NB4 (cell line): Measurements from ENCODE around the gene CHST8.

Source experiments
- DNase-seq: peaks from one replicate; pipeline ENCODE4 v3.0.0; 2010; ENCODE audit warnings: low read depth
- H3K4me3 ChIP-seq: one replicate; pipeline ENCODE4 v1.5.1; 2011; ENCODE audit warnings: mild to moderate bottlenecking, low read depth, low read length, moderate library complexity
- MYC ChIP-seq: IDR thresholded peaks from 2 replicates; pipeline ENCODE4 v1.6.1; 2011; ENCODE audit warnings: low read depth, low read length
- POLR2A ChIP-seq: IDR thresholded peaks from 2 replicates; pipeline ENCODE4 v1.6.1; 2011; ENCODE audit warnings: mild to moderate bottlenecking; ENCODE audit not compliant: insufficient read length; ENCODE audit errors: extremely low read depth
- TF ChIP-seq, protein P1 (sequence below): IDR thresholded peaks from 2 replicates; pipeline ENCODE4 v1.6.1; 2011; ENCODE audit warnings: low read depth, low read length
- TF ChIP-seq, protein P2 (sequence below): IDR thresholded peaks from one replicate; pipeline ENCODE4 v1.5.1; 2012; ENCODE audit warnings: low read depth, low read length

The CHST8 gene

DNA sequence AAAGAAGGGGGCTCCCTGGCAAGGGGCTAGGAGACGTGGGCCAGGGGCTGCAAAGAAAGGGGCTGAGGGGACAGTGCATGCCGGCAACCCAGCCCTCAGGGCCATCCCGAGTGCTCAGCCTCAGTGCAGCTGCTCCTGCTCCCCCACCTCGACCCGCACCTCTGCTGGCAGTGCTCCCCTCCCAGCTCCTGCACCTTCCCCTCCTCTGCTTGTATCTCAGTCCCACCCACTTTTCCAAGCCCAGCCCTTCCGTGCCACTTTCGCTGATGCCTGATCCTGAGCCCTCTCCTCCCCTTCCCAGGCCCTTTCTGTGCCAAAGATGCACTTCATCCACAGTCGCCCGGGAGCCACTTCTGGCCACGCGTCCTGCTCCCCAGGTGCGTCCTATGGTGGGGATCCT lies 105.0 kb downstream of the CHST8 start:
- H3K4me3 ChIP-seq, result no peak overlapping the region
- TF ChIP-seq MYC (no peak), POLR2A (no peak)
- TF ChIP-seq, protein P1, sequence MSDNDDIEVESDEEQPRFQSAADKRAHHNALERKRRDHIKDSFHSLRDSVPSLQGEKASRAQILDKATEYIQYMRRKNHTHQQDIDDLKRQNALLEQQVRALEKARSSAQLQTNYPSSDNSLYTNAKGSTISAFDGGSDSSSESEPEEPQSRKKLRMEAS, result no peak
- TF ChIP-seq, protein P2, sequence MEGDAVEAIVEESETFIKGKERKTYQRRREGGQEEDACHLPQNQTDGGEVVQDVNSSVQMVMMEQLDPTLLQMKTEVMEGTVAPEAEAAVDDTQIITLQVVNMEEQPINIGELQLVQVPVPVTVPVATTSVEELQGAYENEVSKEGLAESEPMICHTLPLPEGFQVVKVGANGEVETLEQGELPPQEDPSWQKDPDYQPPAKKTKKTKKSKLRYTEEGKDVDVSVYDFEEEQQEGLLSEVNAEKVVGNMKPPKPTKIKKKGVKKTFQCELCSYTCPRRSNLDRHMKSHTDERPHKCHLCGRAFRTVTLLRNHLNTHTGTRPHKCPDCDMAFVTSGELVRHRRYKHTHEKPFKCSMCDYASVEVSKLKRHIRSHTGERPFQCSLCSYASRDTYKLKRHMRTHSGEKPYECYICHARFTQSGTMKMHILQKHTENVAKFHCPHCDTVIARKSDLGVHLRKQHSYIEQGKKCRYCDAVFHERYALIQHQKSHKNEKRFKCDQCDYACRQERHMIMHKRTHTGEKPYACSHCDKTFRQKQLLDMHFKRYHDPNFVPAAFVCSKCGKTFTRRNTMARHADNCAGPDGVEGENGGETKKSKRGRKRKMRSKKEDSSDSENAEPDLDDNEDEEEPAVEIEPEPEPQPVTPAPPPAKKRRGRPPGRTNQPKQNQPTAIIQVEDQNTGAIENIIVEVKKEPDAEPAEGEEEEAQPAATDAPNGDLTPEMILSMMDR, result no peak
- no peak for DNase-seq

DNA sequence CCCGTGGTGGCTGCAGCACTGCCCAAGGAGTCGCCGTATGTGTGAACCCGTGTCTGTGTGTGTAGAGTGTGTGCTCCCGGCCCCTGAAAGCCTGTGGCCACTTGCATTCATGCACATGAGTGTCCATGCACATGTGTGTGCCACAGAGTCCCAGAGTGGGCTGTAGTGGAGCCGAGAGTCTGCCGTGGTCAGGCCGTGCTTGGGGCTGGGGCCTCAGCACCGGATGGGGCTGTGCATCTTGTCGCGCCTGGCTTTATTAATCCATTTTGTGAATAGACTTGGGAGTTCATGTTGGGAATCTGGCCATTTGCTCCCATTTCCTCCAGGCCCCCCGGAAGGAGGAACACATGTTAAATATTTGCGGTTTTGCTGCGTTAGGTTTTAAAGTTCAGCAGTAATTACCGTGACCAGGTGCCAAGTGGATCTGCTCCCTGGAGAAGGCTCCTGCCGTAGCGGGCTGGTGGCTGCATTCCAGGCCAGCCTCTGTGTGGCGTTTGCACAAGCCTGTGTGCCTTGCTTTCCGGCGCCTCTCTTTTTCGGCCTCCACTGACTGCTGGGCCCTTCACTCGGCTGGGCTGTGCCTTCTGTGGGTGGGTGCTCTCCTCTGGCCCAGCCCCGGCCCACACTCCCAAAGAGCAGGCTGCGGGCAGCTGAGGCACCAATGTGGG lies 105.7 kb downstream of the CHST8 start:
- TF ChIP-seq POLR2A, result no peak
- H3K4me3 ChIP-seq, result no peak overlapping the region
- DNase-seq, result no peak

DNA sequence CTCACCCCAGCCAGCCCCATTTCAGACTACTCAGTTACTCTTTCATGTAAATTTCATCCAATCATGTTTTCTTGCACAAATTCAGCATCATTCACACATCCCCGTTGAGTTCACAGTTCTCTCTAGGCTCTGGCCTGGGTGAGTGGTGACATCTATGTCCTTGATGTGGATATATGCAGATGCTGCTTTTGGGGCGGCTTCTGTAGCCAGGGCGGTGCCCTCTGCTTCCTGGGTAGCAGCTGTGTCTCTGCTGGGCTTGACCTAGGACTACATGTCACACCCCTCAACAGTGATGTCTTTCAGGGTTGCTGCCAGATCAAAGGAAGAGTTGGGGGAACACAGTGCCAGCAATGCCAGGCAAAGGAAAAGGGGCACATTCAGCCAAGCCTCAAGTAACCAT lies 106.4 kb downstream of the CHST8 start:
- H3K4me3 ChIP-seq, result no peak overlapping the region
- TF ChIP-seq POLR2A (no peak), MYC (no peak)
- TF ChIP-seq, protein P1, result no peak
- TF ChIP-seq, protein P2, result no peak
- DNase-seq, result no peak

- H3K4me3 ChIP-seq, result no peak overlapping the region
- TF ChIP-seq POLR2A (no peak), MYC (no peak)
- TF ChIP-seq, protein P1, result no peak
- TF ChIP-seq, protein P2, result no peak
- no peak for DNase-seq
Observed at GRCh38 chr19:33730858-33731607, 109.3 kb downstream of the CHST8 start.

DNA sequence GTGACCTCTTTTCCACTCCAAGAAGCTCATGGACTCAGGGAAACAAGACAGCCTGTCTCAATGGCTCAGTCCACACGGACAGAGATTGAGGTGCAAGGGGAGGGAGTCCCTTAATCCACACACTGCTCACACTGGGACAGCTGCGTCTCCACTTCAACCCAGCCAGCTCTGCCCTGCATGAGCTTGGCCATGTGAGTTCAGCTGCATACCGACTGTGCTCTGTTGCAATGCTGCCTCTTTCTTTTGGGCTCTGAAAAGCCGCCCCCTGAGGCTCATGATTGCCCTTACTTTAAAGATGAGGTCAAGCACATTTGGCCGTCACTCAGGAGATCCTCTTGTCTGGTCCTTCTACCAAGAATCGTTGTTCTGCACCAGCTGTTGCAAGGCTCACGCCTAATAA lies 110.1 kb downstream of the CHST8 start:
- no peak for DNase-seq
- TF ChIP-seq, protein P2, result no peak
- TF ChIP-seq MYC (no peak), POLR2A (no peak)
- TF ChIP-seq, protein P1, result no peak
- H3K4me3 ChIP-seq, result no peak overlapping the region

DNA sequence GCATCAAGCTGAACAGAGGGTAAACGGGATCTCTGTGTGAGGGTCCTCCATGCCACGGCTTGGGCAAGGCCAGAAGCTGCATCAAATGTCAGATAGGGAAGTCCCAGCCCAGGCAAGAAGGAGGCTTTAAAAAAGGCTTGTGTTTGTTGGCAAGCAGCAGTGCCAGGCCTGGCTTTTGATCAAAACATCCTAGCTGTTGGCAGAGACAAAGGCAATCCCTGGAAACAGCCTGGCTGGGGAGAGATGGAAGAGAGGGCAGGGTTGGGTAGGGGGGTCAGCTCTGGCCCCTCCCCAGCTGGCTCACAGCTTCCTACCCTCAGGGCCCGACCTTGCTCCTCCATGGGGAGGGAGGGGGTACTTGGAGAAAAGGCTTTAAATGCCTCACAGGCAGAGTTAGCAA lies 113.2 kb downstream of the CHST8 start:
- TF ChIP-seq MYC, result no peak
- H3K4me3 ChIP-seq, result no peak overlapping the region
- no peak for DNase-seq
